Fibroblast of skin of back (primary cell): Measurements from ENCODE around the gene ZFP3.
"Not testable (repeated sequence)": the region's sequence is repeated elsewhere in the genome, so short reads cannot be mapped to it uniquely, and the experiment has no call there.

Experiments
- DNase-seq: peaks from one replicate; pipeline ENCODE4 v3.0.0-alpha.2; 2013

The ZFP3 gene

DNA sequence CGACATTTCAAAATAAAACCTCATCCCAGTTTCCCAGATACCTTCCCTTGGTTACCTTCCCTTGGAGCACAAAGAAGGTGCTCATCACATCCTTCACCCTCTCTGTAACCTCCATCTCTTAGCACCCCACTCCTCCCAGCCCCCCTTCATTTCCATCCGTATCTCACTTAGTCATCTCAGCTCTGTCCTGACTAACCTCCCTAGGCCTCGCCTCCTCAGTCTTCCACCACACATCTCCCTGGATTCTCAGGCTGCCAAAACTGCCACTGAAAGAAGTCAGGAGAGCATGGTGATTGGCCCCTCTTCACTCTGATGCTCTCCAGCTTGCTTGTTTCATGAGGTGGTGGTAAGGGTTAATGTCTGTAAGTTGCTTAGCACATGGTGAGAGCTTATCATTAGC lies 2.3 kb downstream of the ZFP3 start:
- no peak for DNase-seq

DNA sequence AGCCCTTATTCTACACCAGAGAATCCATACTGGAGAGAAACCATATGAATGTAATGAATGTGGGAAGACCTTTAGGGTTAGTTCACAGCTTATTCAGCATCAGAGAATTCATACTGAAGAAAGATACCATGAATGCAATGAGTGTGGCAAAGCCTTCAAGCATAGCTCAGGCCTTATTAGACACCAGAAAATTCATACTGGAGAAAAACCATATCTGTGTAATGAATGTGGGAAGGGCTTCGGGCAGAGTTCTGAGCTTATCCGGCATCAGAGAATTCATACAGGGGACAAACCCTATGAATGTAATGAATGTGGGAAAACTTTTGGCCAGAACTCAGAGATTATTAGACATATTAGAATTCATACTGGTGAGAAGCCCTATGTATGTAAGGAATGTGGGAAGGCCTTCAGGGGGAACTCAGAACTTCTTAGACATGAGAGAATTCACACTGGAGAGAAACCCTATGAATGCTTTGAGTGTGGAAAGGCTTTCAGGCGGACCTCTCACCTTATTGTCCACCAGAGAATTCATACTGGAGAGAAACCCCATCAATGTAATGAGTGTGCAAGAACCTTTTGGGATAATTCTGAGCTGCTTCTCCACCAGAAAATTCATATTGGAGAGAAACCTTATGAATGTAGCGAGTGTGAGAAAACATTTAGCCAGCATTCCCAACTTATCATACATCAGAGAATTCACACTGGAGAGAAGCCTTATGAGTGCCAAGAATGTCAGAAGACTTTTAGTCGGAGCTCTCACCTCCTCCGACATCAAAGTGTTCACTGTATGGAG lies 14.1 kb downstream of the ZFP3 start:
- DNase-seq, result no peak

DNA sequence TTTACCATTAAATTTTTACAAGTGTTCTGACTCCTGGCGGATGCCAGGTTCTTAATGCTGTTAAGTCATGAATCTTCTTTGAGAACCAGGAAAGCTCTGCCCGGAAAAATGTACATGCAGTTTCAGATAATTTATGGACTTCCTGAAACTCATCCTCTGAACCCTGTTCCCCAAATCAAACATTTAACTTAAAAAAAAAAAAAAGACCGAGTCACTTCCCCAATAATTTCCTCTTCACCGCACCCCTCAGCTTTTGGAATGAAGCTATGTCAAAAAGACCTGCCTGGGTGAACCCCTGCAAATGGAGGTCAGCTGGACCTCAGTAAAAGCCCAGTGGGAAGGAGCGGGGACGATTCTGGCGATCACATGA lies 18.4 kb downstream of the ZFP3 start:
- DNase-seq, result no peak

DNA sequence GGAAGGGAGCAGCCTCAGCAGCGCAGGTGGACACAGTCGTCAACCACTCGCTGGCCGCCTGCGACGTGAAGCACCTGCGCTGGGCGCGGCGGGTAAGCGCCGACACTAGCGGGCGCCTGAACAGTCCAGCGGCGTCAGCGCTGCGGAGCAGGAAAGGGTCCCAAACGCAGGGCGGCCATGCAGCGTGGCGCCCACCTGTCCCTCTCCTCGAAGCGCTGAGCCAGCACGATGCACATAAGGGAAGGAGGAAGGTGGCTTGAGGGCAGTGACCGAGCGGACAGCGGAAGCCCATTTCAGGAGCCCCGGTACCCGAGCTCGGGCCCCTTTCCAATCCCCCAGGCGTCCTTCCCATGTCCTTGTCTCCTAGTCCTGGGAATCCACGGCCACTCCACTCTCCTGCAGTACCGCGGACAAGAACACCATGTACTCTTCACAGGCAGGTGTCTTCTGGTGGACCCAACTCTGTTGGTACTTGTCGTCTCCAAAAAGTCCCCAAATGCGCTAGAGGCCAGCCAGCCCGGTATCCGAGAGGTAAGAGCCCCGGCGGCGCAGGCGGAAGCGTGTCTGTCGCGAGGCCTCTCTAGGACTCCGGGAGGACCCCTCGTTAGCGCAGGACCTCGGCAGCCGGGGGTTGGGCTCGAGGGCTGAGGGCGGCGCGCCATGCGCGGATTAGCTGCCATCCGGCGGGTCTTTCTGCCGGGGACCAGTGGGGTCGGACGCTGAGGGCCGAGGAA lies 19.0 kb downstream of the ZFP3 start:
- peak; percentile 12 for DNase-seq

DNA sequence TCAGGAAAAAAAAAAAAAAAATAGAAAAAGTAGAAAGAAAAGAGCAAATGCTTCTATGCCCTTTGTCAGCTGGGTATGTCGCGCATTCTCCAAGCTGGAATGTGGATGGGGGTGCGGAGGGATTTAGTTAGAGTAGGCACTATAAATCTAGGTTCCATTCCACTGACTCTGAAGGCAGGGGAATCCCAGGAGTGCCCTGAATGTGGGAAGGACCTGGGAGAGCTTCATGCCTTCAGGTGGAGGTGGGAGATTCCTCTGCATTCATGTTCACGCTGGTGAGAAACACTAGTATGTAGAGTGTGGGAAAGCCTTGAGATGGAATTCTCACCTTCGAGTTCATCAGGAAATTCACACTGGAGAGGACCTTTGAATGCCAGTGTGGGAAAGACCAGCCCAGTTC lies 21.0 kb downstream of the ZFP3 start:
- DNase-seq, result no peak

DNA sequence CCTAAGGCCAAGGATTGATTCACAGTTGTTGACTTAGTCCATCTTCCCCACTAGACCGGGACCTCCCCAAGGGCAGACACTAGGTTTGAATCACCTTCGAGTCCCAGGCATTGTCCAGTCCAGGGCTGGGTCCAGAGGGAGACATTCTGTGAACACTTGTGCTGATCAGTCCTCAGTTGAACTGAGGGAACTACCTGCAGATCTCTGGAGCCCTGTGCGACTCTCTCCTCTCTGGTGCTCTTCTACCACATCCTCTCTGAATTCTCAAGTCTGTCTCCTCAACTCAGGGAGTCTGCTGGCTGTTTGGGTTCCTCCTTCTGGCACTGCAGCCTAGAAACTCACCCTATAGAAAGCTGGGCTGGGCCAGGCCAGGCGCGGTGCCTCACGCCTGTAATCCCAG lies 22.6 kb downstream of the ZFP3 start:
- DNase-seq, result no peak

DNA sequence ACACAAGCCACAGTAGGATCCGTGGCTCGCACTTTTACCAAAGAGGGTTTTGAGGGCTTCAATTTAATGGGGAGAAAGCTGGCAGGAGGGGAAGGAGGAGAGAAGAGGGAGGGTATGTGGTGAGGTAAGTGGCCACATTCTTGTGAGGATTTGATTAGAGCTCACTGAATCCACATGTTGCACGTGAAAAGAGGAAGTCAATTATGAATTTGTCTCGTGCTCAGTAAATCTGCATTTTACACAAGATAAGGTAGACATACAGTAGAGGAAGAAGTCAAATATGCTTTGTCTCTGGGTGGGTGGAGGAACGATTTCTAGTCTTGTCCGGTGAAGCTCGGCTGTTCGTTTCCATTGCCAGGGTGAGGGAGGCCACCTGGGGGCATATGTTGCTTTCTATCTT lies 32.5 kb downstream of the ZFP3 start:
- DNase-seq, result no peak

DNA sequence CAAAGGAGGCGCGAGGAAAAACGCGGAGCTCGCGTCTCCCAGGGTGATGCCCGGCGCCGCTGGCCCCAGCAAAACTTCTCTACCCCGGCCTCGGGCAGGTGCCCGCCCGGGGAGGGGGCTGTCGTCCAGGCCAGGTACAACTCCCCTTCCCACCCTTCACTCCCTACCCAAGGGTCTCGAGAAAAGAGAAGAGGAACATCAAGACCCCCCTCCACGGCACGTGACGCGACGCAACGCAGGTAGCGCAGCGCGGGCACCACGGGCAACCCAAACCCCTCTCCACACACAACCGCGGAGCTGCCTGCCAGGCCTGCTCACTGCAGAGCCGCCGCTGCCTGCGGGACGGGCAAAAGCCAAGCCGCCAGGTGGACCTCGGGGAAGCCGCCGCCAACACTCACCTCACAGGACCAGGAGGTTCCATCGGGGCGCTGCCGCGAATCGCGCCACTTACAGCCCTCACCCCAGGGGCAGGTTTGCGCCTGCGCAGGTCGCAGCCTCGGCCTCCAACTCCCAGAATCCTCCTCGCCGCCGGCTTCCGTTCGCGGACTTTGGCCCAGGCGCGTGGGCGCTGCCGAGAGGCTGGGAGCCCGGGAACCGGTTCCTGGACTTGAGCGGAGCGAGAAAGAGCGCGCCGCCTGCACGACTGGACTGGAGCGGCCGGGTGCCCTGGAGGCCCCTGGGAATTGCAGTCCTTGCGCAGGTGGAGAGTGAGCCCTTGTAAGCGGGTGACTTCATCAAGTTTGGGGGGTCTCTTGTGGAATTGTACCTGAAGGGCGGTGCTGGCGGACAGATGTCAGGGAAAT lies 33.3 kb downstream of the ZFP3 start, which contains the start of gene ZNF232:
ZNF232 (minus strand) TSS at position 477 of the 803 bp plus-strand sequence; CDS start at position 421, 56 bp downstream.
- peak; percentile 91 for DNase-seq

DNA sequence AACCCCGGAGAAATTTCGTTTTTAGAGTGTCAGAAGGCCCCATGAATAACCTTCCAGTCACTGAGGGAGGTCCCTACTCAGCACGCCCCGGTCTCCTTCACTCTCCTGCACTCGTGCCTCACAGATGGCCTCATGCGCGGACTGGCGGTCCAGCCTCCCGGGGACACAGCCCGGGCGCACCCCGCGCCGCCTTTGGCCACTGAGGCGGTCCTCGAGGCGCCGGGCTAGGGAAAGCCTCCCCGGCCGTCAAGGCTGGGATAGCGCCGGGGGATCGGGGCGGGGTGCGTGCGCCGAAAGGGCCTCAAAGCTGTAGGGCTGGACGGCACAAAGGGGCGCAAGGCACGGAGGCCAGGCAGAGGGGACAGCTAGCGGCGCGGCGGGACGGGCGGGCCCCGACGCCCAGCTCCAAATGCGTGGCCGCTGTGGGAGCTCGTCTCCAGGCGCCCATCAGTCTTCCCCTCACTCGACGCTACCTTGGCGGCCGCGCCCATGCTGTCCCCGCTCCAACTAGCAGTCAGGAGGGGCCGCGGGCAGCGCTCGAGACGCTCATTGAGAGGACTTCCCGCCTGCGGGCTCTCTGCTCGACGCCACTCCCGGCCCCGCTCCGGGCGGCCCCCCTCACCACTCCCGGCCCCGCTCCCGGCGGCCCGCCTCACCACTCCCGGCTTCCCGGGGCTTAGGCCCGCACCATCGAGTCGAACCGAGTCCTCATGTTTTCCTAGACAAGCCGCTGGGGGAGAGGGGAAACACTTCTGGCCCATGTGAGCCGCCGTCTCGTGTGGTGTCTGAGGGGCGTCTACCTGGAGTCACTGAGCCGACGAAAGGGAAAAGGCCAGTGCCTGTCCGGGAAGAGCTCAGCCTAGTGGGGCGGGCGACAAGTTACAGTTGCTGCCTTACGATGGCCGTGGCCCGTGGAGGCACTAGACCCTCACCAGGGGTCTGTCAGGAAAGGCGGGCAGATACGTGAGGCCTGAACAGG lies 37.7 kb downstream of the ZFP3 start, which contains the start of gene USP6:
USP6 (plus strand) TSS at position 360 of the 979 bp plus-strand sequence. CDS start 14,336 bp downstream, outside the sequence.
- no peak for DNase-seq

DNA sequence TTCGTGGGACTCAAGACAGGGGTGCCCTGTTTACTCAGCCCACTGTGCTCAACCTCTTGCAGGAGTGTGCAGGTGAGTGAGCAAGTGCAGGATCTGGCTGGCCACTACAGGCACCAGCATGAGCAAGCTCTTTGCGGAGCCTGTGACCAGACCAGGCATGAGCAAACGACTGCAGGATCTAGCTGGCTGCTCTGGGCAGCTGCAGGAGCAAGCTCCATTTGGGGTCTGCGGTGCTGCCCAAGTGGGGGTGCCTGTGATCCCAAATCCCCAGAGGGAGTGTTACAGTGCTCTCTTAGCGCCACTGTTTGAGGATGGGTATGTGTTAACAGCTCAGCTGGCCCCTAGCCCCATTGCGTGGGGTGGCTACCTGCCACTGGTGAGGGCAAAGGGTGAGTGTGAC lies 40.0 kb downstream of the ZFP3 start:
- no peak for DNase-seq

DNA sequence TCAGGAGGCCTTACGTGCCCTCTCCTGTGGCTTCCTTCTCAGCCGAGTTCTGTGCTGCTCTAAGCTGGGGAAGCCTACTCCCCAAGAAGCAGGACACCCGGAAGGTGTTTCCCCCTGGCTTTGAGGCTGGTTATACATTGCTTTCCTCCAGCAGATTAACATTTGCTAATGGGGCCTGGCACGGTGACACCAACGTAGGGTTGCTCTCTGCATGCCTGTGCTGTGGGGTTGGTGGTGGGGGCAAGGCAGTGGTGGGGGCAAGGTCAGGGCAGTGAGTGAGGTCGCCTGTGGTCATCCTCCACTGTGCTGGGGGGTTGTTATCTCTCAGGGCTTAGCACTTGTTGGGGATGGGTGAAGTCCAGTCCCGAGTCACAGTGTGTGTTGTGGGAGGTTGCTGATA lies 41.8 kb downstream of the ZFP3 start:
- DNase-seq, result no peak

DNA sequence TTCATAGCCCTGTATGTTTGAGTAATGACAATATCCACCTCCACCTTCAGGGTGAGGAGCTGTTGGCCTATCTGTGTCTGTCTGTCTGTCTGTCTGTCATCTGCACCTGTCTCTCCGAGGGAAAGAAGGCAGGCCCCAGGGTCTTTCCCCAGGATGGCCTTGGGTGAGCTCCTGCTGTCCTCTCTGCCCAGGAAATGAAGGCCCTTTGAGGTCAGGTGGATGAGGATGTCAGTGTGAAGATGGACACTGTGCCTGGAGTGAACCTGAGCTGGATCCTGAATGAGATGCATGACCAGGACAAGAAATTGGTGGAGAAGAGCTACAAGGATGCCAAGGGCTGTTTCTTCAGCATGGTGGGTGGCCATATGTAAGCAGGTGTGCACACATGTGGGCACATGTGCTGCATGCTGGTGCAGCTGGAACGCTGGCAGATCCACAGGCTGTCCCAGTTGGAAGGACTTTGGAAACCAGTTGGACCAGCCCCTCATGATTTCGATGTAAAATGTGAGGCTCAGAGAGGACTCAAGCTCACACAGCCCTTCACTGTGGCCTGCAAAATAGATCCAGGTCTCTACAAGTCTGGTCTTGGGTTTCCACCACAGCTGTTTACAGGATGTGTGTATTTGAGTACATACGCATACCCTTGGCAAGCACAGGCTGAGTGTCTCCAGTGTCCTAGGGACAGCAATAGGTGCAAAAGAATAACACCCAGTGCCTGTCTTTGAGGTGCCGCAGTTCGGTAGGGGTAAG lies 42.3 kb downstream of the ZFP3 start:
- DNase-seq, result not testable (repeated sequence)

DNA sequence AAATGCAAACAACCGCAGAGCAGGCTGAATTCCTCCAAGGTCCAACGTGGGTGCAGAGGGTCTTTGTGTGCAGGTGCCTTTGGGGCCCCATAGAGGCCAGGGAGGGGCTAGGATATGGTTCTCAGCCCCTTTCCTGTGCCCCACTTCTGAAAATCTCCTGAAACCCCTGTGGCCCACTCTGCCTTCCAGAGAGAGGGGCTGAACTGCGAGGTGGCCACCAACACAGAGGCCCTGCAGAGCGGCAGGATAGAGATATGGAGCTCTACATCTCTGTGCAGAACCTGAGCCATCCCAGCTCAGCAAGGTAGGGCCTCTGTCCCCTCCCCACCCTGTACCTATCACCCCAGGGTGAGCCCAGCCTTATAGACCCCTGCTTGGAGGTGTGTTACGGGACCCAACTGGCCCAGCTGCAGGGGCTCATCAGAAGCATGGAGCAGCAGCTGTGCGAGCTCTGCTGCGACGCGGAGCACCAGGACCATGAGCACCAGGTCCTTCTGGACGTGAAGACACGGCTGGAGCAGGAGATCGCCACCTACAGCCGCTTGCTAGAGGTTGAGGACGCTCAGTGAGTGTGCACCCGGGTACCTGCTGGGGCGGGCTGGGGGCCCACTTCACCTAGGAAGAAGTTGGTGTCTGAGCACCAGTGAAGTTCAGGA lies 43.0 kb downstream of the ZFP3 start:
- DNase-seq, result no peak

DNA sequence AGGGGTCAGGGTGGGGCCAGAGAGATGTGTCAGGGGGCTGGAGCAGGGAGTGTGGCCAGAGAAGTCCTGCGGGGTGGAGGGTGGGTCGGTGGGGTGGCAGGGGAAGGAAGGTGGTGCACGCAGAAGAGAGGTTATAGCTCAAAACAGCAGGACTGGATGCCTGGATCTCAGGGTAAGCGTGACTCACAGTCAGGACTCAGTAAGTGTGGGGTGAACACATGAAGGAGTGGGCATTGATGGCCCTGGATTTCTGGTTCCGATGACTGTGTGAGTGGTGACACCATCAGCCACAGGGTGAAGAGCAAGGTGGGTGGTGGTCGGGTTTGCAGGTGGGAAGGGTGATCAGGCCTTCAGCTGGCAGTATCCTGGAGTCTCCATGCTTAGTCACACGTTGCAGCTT lies 43.8 kb downstream of the ZFP3 start:
- not testable (repeated sequence) for DNase-seq

DNA sequence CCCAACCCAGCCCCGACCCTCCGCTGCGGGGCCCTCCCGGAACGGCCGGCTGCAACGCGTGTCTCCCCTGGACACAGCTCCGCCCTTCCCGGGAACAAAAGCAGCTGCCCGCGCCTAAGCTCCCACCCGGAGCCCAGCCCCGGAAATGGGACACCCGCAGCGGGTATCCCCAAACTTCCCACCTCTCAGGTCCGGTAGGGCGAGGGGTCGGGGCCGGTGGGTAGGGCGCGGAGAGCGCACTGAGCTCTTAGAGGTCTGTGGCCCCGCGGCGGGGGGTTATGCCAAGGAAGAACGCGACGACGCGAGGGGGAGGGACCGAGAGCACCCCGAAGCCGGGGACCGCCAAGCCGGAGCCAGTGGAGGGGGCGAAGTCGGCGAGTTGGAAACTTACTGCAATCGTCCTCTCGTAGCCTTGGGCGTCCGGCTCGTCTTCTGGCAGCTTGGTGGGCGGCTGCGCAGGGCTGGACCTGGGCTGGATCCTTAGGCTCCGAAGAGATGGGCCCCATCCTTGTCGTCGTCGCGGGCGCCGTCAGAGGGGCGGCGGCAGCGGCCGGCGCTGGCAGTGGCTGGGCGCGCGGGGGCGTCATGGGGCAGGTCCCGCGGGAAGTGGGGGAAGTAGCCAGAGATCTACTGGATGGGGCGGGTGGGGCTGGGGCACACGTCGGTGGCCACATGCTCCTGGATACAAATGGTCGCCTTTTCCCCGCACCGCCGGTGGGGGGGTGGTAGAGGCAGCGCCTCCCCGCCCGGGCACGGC lies 44.5 kb downstream of the ZFP3 start:
- DNase-seq, result no peak

DNA sequence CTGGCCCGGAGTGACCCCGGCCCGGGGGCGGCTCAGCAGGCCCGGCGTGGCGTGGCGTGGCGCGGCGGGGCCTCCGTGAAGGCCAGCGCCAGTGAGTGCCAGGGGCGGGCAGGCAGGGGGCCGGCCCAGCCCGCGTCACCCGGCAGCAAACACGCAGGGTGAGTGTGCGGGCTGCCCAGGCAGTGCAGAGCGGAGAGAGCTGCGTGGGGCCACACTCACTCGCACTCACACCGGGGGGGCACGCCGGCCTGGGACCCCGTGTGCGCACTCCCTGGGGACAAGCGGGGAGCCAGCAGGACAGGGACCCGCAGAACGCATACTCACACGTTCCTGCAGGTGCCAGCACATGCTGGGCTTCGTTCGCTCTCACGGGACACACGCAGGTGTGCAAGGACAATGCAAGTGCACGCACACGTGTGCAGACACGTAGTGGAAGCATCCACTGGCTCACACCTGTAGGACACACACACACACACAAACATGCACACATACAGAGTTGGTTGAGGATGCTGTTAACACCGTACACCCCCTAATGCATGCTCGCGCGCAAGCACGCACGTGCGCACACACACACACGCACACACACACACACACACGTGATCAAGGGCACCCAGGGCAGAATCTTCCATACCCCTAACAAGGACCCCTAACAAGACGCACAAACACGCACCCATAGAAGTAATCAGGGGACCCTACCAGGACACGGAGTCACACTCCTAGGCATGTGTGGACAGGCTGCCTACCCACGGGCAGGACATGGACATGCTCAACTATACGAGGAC lies 45.3 kb downstream of the ZFP3 start:
- DNase-seq, result no peak

DNA sequence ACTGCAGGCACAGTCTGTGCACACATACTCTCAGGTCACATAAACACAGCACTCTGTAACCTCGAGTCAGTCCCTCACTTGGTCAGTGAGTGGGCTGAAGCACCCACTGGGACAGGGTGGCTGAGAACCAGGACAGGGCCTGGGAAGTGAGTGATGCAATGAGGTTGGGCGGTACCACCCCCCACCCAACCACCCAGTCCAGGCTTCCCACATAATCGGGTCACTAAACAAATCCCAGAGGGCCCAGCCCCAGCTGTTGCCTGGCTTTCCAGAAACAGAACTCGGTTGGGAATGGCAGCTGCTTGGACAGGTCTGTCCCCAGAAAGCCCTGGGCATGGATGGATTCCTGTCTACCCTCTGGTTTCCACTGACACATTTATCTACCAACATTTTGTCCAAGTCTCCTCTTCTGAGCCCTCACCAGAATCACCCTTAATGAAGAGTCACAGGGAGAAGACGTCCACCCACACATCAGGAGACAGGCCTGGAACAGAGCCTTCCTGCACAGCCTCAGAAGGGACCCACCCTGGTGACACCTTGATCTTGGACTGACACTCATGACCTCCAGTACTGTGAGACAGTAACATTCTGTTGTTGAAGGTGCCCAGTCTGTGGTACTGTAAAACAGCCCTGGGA lies 46.0 kb downstream of the ZFP3 start:
- DNase-seq, result not testable (repeated sequence)

DNA sequence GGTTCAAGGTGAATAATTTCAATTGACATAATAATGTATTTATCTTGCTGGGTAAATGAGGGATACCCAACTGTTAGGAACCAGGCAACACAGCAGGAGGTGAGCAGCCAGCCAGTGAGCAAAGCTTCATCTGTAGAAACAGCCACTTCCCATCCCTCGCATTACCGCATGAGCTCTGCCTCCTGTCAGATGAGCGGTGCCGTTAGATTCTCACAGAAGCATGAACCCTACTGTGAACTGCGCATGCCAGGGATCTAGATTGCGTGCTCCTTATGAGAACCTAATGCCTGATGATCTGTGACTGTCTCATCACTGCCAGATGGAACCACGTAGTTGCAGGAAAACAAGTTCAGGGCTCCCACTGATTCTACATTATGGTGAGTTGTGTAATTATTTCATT lies 46.6 kb downstream of the ZFP3 start:
- not testable (repeated sequence) for DNase-seq
